ENCODE measurements around the gene CCDC47.

The CCDC47 gene

GRCh38 chr17:63819585-63820537, 46.5 kb upstream of the CCDC47 start:
- H3K36me3 ChIP-seq (replicated peaks; ENCODE audit: low read depth, low read length): peaks cover 91% of the 10 kb centered on the region
- no peak overlapping the region for H3K4me3 ChIP-seq (ENCODE audit: low read length)
- no peaks in the 10 kb centered on the region for H3K9me3 ChIP-seq (ENCODE audit: insufficient read depth, low read length)
- H3K4me2 ChIP-seq (ENCODE audit: low read length): no peak overlapping the region
- no peak overlapping the region for H3K27ac ChIP-seq (ENCODE audit: low read length)
- peaks cover 12% of the 10 kb centered on the region; the same call in 1 of the 2 replicates for H3K79me2 ChIP-seq (ENCODE audit: low read length)
- H4K20me1 ChIP-seq (ENCODE audit: insufficient read depth, low read length): no peaks in the 10 kb centered on the region
- TF ChIP-seq EZH2phosphoT487 (IDR thresholded peaks at IDR 0.05; ENCODE audit: low read depth): no peak
- TF ChIP-seq, protein P1, sequence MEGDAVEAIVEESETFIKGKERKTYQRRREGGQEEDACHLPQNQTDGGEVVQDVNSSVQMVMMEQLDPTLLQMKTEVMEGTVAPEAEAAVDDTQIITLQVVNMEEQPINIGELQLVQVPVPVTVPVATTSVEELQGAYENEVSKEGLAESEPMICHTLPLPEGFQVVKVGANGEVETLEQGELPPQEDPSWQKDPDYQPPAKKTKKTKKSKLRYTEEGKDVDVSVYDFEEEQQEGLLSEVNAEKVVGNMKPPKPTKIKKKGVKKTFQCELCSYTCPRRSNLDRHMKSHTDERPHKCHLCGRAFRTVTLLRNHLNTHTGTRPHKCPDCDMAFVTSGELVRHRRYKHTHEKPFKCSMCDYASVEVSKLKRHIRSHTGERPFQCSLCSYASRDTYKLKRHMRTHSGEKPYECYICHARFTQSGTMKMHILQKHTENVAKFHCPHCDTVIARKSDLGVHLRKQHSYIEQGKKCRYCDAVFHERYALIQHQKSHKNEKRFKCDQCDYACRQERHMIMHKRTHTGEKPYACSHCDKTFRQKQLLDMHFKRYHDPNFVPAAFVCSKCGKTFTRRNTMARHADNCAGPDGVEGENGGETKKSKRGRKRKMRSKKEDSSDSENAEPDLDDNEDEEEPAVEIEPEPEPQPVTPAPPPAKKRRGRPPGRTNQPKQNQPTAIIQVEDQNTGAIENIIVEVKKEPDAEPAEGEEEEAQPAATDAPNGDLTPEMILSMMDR (IDR thresholded peaks at IDR 0.05; ENCODE audit: low read depth, low read length): no peak
- no peak overlapping the region for H2AFZ ChIP-seq (ENCODE audit: low read depth, low read length)
- H3K9ac ChIP-seq (ENCODE audit: low read length): no peak overlapping the region
- peaks cover 6% of the 10 kb centered on the region for H3K4me1 ChIP-seq (ENCODE audit: low read length)
- H3K27me3 ChIP-seq (ENCODE audit: low read depth, low read length): no peaks in the 10 kb centered on the region

DNA sequence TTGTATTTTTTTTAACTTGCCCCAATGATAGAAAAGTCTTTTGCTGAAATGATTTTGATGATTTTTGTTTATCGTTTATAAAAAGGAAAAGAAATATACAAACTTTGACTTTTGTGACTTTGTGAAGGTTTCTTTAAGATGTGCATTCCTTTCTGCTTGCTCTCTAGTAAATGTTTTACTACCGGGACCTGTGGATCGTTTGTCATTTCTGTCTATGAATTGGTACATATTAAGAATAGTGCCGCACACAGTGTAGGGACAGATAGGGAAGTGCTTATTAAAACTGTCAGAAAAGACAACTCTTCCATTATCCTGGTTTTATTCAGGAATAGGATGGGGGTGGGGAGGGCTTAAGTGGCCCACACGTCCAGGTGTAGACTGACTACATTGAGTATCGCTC, 45.7 kb upstream of the CCDC47 start:
- Histone ChIP-seq H2AFZ (ENCODE audit: low read depth, low read length) (no peak overlapping the region), H3K27ac (ENCODE audit: low read length) (no peak overlapping the region), H3K36me3 (replicated peaks; ENCODE audit: low read depth, low read length) (peaks cover 89% of the 10 kb centered on the region), H3K27me3 (ENCODE audit: low read depth, low read length) (no peaks in the 10 kb centered on the region), H3K79me2 (ENCODE audit: low read length) (peaks cover 12% of the 10 kb centered on the region; the same call in 1 of the 2 replicates), H4K20me1 (ENCODE audit: insufficient read depth, low read length) (no peaks in the 10 kb centered on the region), H3K4me2 (ENCODE audit: low read length) (no peak overlapping the region), H3K9me3 (ENCODE audit: insufficient read depth, low read length) (no peaks in the 10 kb centered on the region), H3K4me3 (ENCODE audit: low read length) (no peak overlapping the region), H3K4me1 (ENCODE audit: low read length) (peaks cover 6% of the 10 kb centered on the region), H3K9ac (ENCODE audit: low read length) (no peak overlapping the region)
- TF ChIP-seq EZH2phosphoT487 (IDR thresholded peaks at IDR 0.05; ENCODE audit: low read depth): no peak
- TF ChIP-seq, protein P1 (IDR thresholded peaks at IDR 0.05; ENCODE audit: low read depth, low read length): no peak

DNA sequence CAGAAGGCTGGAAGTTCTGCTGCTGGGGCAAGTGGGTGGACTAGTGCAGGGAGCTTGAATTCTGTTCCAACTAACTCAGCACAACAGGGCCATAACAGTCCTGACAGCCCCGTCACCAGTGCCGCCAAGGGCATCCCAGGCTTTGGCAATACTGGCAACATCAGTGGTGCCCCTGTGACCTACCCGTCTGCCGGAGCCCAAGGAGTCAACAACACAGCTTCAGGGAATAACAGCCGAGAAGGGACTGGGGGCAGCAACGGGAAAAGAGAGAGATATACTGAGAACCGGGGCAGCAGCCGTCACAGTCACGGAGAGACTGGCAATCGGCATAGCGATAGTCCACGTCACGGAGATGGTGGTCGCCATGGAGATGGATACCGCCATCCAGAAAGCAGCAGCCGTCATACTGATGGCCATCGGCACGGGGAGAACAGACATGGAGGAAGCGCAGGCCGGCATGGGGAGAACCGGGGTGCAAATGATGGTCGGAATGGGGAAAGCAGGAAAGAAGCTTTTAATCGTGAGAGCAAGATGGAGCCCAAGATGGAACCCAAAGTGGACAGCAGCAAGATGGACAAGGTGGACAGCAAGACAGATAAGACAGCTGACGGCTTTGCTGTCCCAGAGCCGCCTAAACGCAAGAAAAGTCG, 44.5 kb upstream of the CCDC47 start:
- Histone ChIP-seq H3K4me2 (ENCODE audit: low read length) (no peak overlapping the region), H4K20me1 (ENCODE audit: insufficient read depth, low read length) (no peaks in the 10 kb centered on the region), H3K27ac (ENCODE audit: low read length) (no peak overlapping the region), H3K9me3 (ENCODE audit: insufficient read depth, low read length) (no peaks in the 10 kb centered on the region), H3K4me3 (ENCODE audit: low read length) (no peak overlapping the region), H3K9ac (ENCODE audit: low read length) (no peak overlapping the region), H3K4me1 (ENCODE audit: low read length) (peaks cover 6% of the 10 kb centered on the region), H3K36me3 (replicated peaks; ENCODE audit: low read depth, low read length) (peaks cover 88% of the 10 kb centered on the region), H2AFZ (ENCODE audit: low read depth, low read length) (no peak overlapping the region), H3K27me3 (ENCODE audit: low read depth, low read length) (no peaks in the 10 kb centered on the region), H3K79me2 (ENCODE audit: low read length) (peaks cover 12% of the 10 kb centered on the region; the same call in 1 of the 2 replicates)
- TF ChIP-seq, protein P1 (IDR thresholded peaks at IDR 0.05; ENCODE audit: low read depth, low read length): no peak
- no peak for TF ChIP-seq EZH2phosphoT487 (IDR thresholded peaks at IDR 0.05; ENCODE audit: low read depth)

GRCh38 chr17:63816669-63817068, 43.3 kb upstream of the CCDC47 start:
- TF ChIP-seq EZH2phosphoT487 (IDR thresholded peaks at IDR 0.05; ENCODE audit: low read depth): no peak
- TF ChIP-seq, protein P1 (IDR thresholded peaks at IDR 0.05; ENCODE audit: low read depth, low read length): no peak
- Histone ChIP-seq H3K36me3 (replicated peaks; ENCODE audit: low read depth, low read length) (peaks cover 85% of the 10 kb centered on the region), H3K4me3 (ENCODE audit: low read length) (no peak overlapping the region), H4K20me1 (ENCODE audit: insufficient read depth, low read length) (no peaks in the 10 kb centered on the region), H3K27me3 (ENCODE audit: low read depth, low read length) (no peaks in the 10 kb centered on the region), H3K4me1 (ENCODE audit: low read length) (no peaks in the 10 kb centered on the region; the same call in 1 of the 2 replicates), H3K9ac (ENCODE audit: low read length) (no peak overlapping the region), H3K9me3 (ENCODE audit: insufficient read depth, low read length) (no peaks in the 10 kb centered on the region), H2AFZ (ENCODE audit: low read depth, low read length) (no peak overlapping the region), H3K4me2 (ENCODE audit: low read length) (no peak overlapping the region), H3K27ac (ENCODE audit: low read length) (no peak overlapping the region), H3K79me2 (ENCODE audit: low read length) (peaks cover 11% of the 10 kb centered on the region; the same call in 1 of the 2 replicates)
